ENCODE measurements around the gene BMP7.

BMP7 gene

DNA sequence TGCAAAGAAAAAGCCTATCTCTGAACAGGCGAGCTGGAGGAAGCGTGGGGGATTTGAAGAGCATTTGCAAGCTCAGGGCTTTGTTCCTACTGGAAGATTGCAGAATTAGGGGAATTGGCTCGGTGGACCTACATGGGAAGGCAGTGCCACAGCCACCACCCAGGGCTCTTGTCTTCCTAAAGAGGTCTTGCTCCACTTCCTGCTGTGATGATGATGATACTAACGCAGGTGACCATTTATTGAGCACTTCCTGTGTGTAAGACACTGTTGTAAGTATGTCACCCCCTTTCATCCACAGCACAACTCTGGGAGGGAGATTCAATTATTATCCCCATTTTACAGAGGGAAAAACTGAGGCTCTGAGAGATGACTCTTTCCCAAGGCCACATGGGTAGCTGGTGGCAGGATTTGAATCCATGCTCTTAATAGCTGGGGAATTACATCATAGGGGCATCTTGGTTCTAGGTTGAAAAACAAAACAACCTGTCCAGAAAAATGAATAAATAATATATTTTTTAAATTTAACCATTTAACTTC lies 41.2 kb downstream of the BMP7 start:
- TF ChIP-seq, protein P1, sequence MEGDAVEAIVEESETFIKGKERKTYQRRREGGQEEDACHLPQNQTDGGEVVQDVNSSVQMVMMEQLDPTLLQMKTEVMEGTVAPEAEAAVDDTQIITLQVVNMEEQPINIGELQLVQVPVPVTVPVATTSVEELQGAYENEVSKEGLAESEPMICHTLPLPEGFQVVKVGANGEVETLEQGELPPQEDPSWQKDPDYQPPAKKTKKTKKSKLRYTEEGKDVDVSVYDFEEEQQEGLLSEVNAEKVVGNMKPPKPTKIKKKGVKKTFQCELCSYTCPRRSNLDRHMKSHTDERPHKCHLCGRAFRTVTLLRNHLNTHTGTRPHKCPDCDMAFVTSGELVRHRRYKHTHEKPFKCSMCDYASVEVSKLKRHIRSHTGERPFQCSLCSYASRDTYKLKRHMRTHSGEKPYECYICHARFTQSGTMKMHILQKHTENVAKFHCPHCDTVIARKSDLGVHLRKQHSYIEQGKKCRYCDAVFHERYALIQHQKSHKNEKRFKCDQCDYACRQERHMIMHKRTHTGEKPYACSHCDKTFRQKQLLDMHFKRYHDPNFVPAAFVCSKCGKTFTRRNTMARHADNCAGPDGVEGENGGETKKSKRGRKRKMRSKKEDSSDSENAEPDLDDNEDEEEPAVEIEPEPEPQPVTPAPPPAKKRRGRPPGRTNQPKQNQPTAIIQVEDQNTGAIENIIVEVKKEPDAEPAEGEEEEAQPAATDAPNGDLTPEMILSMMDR (IDR thresholded peaks at IDR 0.05) = no peak

DNA sequence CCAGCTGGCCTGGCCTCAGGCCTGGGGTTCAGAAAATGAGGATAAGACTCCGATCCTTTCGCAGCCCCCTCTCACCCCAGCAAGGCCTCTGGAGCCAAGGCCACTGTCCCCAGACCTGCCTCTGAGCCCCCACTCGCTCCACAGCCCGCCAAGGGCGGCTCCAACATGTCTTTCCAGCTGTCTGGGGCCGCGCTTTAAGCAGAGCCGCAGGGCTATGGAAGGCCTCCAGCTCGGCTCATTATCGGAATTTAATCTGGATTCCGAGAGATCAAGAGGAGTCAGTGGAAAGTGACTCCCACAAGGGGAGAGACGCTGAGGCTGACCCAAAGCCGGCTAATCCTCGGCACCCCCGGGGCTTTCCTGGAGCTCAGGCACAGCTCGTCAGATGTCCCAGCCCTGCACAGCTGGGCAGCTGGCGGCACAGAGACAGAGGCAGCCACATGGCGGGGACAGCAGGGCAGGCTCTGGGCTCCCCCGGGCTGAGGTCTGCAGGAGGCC lies 41.8 kb downstream of the BMP7 start:
- TF ChIP-seq, protein P1 (IDR thresholded peaks at IDR 0.05) = no peak

GRCh38 chr20:57223648-57224489 lies 42.6 kb downstream of the BMP7 start:
- TF ChIP-seq, protein P1 (IDR thresholded peaks at IDR 0.05) = no peak

DNA sequence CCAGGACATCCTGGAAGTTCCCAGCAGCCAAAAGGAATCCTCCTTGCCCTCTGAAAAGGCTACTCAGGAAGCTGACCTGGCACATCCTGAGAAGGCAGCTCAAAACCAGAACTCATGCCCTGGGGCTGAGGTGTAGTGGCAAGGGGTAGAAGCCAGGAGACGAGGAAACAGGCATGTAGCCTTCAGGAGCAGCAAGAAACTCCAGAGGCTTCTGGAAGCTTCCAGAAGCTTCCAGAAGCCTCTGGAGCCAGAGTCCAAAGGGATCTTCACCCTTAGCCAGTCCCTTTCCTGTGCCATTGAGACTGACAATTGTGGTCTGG lies 43.9 kb downstream of the BMP7 start:
- TF ChIP-seq, protein P1 (IDR thresholded peaks at IDR 0.05) = no peak

DNA sequence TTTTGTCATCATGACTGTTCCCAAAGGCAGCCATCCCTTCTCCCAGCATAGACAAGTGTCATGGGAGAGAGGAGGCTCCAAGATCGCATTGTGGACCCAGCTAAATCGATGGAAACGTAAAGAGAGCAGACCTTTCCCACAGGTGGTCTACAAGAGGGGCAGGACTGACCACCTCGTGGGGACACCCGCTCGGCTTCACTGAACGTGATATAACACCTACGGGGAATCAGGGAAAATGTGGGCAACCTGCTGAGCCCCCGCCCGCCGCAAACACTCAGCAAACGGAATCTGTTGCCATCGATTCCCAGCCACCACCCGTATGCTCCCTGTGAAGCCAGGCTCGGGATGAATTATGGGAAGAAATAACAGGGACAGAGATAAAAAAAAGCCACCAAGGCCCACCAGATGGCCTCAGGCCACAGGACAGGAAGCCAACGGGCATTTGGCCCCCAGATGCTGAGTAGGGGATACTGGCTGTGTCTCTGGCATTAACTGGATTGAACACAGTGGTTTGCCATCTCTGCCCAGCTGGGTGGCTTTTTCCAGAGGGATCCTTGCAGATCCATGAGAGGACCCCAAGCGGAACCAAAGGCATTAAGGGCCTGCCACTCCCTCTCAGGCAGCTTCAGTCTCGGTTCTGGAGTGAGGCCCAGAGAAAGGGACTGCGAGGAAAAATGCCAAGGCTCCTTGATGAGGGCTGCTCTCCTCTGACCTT lies 44.4 kb downstream of the BMP7 start:
- TF ChIP-seq, protein P1 (IDR thresholded peaks at IDR 0.05) = no peak

GRCh38 chr20:57220337-57221145 lies 45.9 kb downstream of the BMP7 start:
- TF ChIP-seq, protein P1 (IDR thresholded peaks at IDR 0.05) = no peak

- TF ChIP-seq, protein P1 (IDR thresholded peaks at IDR 0.05) = no peak
Measured at GRCh38 chr20:57219071-57219677, 47.3 kb downstream of the BMP7 start.

All from LNCAP (cell line).